H1 (cell line): ENCODE data around the gene ECE2. TPM values are rescaled to one million over a fixed set of nuclear protein-coding genes. Genes with fewer than 3 reads are reported as not detected.

Source experiments
- ASH2L ChIP-seq: fragments of 200-600, 300-600 bp; sonication (generic); IDR thresholded peaks from one replicate; pipeline ENCODE4 v1.7.1; 2017; ENCODE audit warnings: low read length
- CBX5 ChIP-seq: fragments of 300-800, 300-1000 bp; sonication (generic); IDR thresholded peaks from 2 replicates; pipeline ENCODE4 v1.7.1; 2016; ENCODE audit warnings: antibody characterized with exemption, low read length, low read depth
- CHD2 ChIP-seq: IDR thresholded peaks from 2 replicates; pipeline ENCODE4 v1.6.1; 2012; ENCODE audit warnings: low read length, improper control_type of control experiment
- CHD7 ChIP-seq: fragments of 300-600 bp; sonication (generic); IDR thresholded peaks from 2 replicates; pipeline ENCODE4 v1.7.1; 2012; ENCODE audit warnings: low read length, moderate library complexity, mild to moderate bottlenecking, inconsistent platforms; ENCODE audit not compliant: insufficient replicate concordance
- E2F6 ChIP-seq: IDR thresholded peaks from 2 replicates; pipeline ENCODE4 v1.6.1; 2012; ENCODE audit warnings: inconsistent platforms
- GTF2F1 ChIP-seq: IDR thresholded peaks from 2 replicates; pipeline ENCODE4 v1.6.1; 2012; ENCODE audit warnings: low read depth, low read length, improper control_type of control experiment, borderline replicate concordance
- SIRT6 ChIP-seq: IDR thresholded peaks from one replicate; pipeline ENCODE4 v1.7.1; 2012; ENCODE audit warnings: low read length, inconsistent platforms
- SRF ChIP-seq: IDR thresholded peaks from 2 replicates; pipeline ENCODE4 v1.6.1; 2011; ENCODE audit warnings: mild to moderate bottlenecking, low read depth, low read length, moderate library complexity
- polyA plus RNA-seq, 7 experiments: library from polyadenylated mRNA; depleted of rRNA in 3 of 7; stranded (reverse) in 5 of 7; unstranded in 2 of 7; fragments of >200 nt in 5 of 7; fragments of 200-250 nt in 2 of 7; gene quantifications; 1 replicate in 5 of 7; 2 replicates in 1 of 7; 4 replicates in 1 of 7; pipeline versions ENCODE4 v1.2.1 to v1.2.3, GENCODE V29; 2011 to 2013; ENCODE audit warnings: missing spikeins in 2 of 7, mixed read lengths in 2 of 7
- total RNA-seq: library from RNA; stranded (reverse); fragmentation: NEBNext Ultra II Directional; extraction: Animal tissue kit (Norgen Biotek cat#: 25700); gene quantifications from 2 replicates; pipeline ENCODE4 v1.2.1, GENCODE V29; 2021

ECE2 gene
- total and polyA plus RNA-seq, 2 of the 8 experiments (the other 6 are each of a cell fraction or from before 2014, with no cell fraction given) = 0.44 to 0.86 TPM

GRCh38 chr3:184236033-184236410, 39.8 kb upstream of the ECE2 start (continued):
- TF ChIP-seq CHD7 (no peak), GTF2F1 (no peak), SIRT6 (no peak), CHD2 (no peak), CBX5 (no peak), E2F6 (no peak), SRF (no peak), ASH2L (no peak)
- TF ChIP-seq, all 59 proteins: peak for 0
